CD14-positive monocyte (primary cell): ENCODE measurements around the gene FANCI. TPM values are rescaled to one million over a fixed set of nuclear protein-coding genes. Genes with fewer than 3 reads are reported as not detected.

Experiments
- DNase-seq, 3 donors: peaks; one replicate each; pipeline ENCODE4 v3.0.0-alpha.2; 2011 to 2022
- H2AFZ ChIP-seq: 2 replicates; pipeline ENCODE4 v1.6.0; 2012; ENCODE audit warnings: mild to moderate bottlenecking, low read depth, low read length, inconsistent platforms; ENCODE audit not compliant: insufficient read depth, poor library complexity, severe bottlenecking
- H3K27ac ChIP-seq, 2 donors: 1 replicate in 1 of 2; 2 replicates in 1 of 2; pipeline ENCODE4 v1.5.1; 2012 to 2013; ENCODE audit warnings: low read length in 2 of 2, control low read depth in 1 of 2, inconsistent platforms in 1 of 2, low read depth in 1 of 2, mild to moderate bottlenecking in 1 of 2
- H3K27me3 ChIP-seq, 2 donors: one replicate each; pipeline versions ENCODE4 v1.6.0 to v1.6.1; 2011 to 2013; ENCODE audit warnings: low read length in 2 of 2; ENCODE audit not compliant: control insufficient read depth in 2 of 2, insufficient read depth in 2 of 2
- H3K36me3 ChIP-seq, 2 donors: replicated peaks in 1 of 2; 1 replicate in 1 of 2; 2 replicates in 1 of 2; pipeline versions ENCODE4 v1.5.1 to v1.6.1; 2012 to 2013; ENCODE audit warnings: low read length in 2 of 2, control low read depth in 1 of 2, inconsistent platforms in 1 of 2, mild to moderate bottlenecking in 1 of 2; ENCODE audit not compliant: insufficient read depth in 2 of 2, control insufficient read depth in 1 of 2
- H3K4me1 ChIP-seq, 2 donors: 1 replicate in 1 of 2; 2 replicates in 1 of 2; pipeline versions ENCODE4 v1.5.1 to v1.6.1; 2012 to 2013; ENCODE audit warnings: low read length in 2 of 2, control low read depth in 1 of 2, inconsistent platforms in 1 of 2, mild to moderate bottlenecking in 1 of 2, moderate library complexity in 1 of 2; ENCODE audit not compliant: insufficient read depth in 2 of 2, control insufficient read depth in 1 of 2
- H3K4me2 ChIP-seq: replicated peaks from 2 replicates; pipeline ENCODE3; 2012; ENCODE audit warnings: low read length, moderate library complexity, mild to moderate bottlenecking; ENCODE audit not compliant: poor library complexity, severe bottlenecking; ENCODE audit errors: extremely low read depth
- H3K4me3 ChIP-seq, 3 experiments: fragments of 200-600 bp in 1 of 3; sonication (generic) in 1 of 3; replicated peaks in 1 of 3; 1 replicate in 2 of 3; 2 replicates in 1 of 3; pipeline ENCODE4 v1.5.1; 2011 to 2013; ENCODE audit warnings: low read length in 3 of 3, mild to moderate bottlenecking in 3 of 3, control low read depth in 2 of 3, low read depth in 2 of 3, inconsistent platforms in 1 of 3, moderate library complexity in 1 of 3
- H3K79me2 ChIP-seq: 2 replicates; pipeline ENCODE4 v1.6.0; 2012; ENCODE audit warnings: mild to moderate bottlenecking, control low read depth, inconsistent platforms, low read length, moderate library complexity; ENCODE audit not compliant: insufficient read depth
- H3K9ac ChIP-seq: 2 replicates; pipeline ENCODE4 v1.6.0; 2017; ENCODE audit warnings: low read length, mild to moderate bottlenecking; ENCODE audit not compliant: insufficient read depth, poor library complexity, severe bottlenecking
- H3K9me3 ChIP-seq, 2 donors: replicated peaks in 1 of 2; 1 replicate in 1 of 2; 2 replicates in 1 of 2; pipeline versions ENCODE4 v1.5.1 to v1.6.1; 2012 to 2013; ENCODE audit warnings: low read length in 2 of 2, control low read depth in 1 of 2; ENCODE audit not compliant: control insufficient read depth in 1 of 2, insufficient read depth in 1 of 2
- H4K20me1 ChIP-seq: 2 replicates; pipeline ENCODE4 v1.6.0; 2012; ENCODE audit warnings: mild to moderate bottlenecking, low read length, control low read depth, moderate library complexity; ENCODE audit not compliant: insufficient read depth
- H3K27ac Mint-ChIP-seq, 7 donors: one replicate each; pipeline ENCODE4 v1.8.0; 2020; ENCODE audit warnings: mild to moderate bottlenecking in 7 of 7, mixed read lengths in 7 of 7, moderate library complexity in 6 of 7, inconsistent platforms in 2 of 7
- H3K27me3 Mint-ChIP-seq, 3 donors: one replicate each; pipeline ENCODE4 v1.8.0; 2021 to 2022; ENCODE audit warnings: low read depth in 3 of 3, mild to moderate bottlenecking in 3 of 3, mixed read lengths in 3 of 3, moderate library complexity in 3 of 3, inconsistent platforms in 1 of 3
- H3K36me3 Mint-ChIP-seq, 2 donors: one replicate each; pipeline ENCODE4 v1.8.0; 2020; ENCODE audit warnings: mixed read lengths in 2 of 2, inconsistent platforms in 1 of 2, mild to moderate bottlenecking in 1 of 2
- H3K4me1 Mint-ChIP-seq: one replicate; pipeline ENCODE4 v1.8.0; 2020; ENCODE audit warnings: mild to moderate bottlenecking, mixed read lengths
- H3K4me3 Mint-ChIP-seq, 2 donors: one replicate each; pipeline ENCODE4 v1.8.0; 2020; ENCODE audit warnings: mild to moderate bottlenecking in 2 of 2, mixed read lengths in 2 of 2, moderate library complexity in 1 of 2
- H3K9me3 Mint-ChIP-seq, 7 donors: one replicate each; pipeline ENCODE4 v1.8.0; 2020 to 2022; ENCODE audit warnings: mixed read lengths in 7 of 7, mild to moderate bottlenecking in 6 of 7, moderate library complexity in 6 of 7, inconsistent platforms in 2 of 7
- WGBS: methylation state at CpG from one replicate; pipeline ENCODE4 v1.1.5; 2013; ENCODE audit warnings: missing lambda C conversion rate; ENCODE audit not compliant: insufficient coverage; 5-methylcytosine and 5-hydroxymethylcytosine counted together
- intact Hi-C, 2 donors: fragments of 100-400 bp; cut with micrococcal nuclease; formaldehyde crosslinking; loops; one replicate each; pipeline versions ENCODE4 v1.15.0 to v1.15.1; 2023
- polyA plus RNA-seq, 3 donors: library from polyadenylated mRNA; depleted of rRNA in 1 of 3; unstranded in 2 of 3; stranded (reverse) in 1 of 3; fragments of 300-500 nt in 2 of 3; fragments of >200 nt in 1 of 3; fragmentation: Illumina TruSeq in 2 of 3; gene quantifications; 1 replicate in 2 of 3; 2 replicates in 1 of 3; pipeline ENCODE4 v1.2.3, GENCODE V29; 2012 to 2021
- TF ChIP-seq, protein P1 (sequence below): fragments of 200-600 bp; IDR thresholded peaks from one replicate; pipeline ENCODE4 v1.8.0; 2022; ENCODE audit warnings: antibody characterized with exemption, mild to moderate bottlenecking

FANCI gene
- polyA plus RNA-seq, 3 donors: 1.4 to 2.6 (median 1.5) TPM

- 98% methylated on average over 6 of the region's 8 CpGs for WGBS
- Histone ChIP-seq H3K79me2 (no peaks in the 10 kb centered on the region), H3K4me1 (no peaks in the 10 kb centered on the region), H3K4me3 (no peak overlapping the region), H3K9ac (no peak overlapping the region), H2AFZ (no peak overlapping the region), H4K20me1 (no peaks in the 10 kb centered on the region), H3K27me3 (no peaks in the 10 kb centered on the region), H3K27ac (no peak overlapping the region), H3K9me3 (no peaks in the 10 kb centered on the region), H3K4me2 (no peak overlapping the region), H3K36me3 (peaks cover 91 to 100% of the 10 kb centered on the region in 2 donors)
- TF ChIP-seq, protein P1, sequence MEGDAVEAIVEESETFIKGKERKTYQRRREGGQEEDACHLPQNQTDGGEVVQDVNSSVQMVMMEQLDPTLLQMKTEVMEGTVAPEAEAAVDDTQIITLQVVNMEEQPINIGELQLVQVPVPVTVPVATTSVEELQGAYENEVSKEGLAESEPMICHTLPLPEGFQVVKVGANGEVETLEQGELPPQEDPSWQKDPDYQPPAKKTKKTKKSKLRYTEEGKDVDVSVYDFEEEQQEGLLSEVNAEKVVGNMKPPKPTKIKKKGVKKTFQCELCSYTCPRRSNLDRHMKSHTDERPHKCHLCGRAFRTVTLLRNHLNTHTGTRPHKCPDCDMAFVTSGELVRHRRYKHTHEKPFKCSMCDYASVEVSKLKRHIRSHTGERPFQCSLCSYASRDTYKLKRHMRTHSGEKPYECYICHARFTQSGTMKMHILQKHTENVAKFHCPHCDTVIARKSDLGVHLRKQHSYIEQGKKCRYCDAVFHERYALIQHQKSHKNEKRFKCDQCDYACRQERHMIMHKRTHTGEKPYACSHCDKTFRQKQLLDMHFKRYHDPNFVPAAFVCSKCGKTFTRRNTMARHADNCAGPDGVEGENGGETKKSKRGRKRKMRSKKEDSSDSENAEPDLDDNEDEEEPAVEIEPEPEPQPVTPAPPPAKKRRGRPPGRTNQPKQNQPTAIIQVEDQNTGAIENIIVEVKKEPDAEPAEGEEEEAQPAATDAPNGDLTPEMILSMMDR: no peak
- H3K27me3 Mint-ChIP-seq: no peaks in the 10 kb centered on the region
- no peaks in the 10 kb centered on the region for H3K4me1 Mint-ChIP-seq
- no peaks in the 10 kb centered on the region for H3K9me3 Mint-ChIP-seq
- H3K36me3 Mint-ChIP-seq: peaks cover 89 to 99% of the 10 kb centered on the region in 2 donors
- intact Hi-C loops: no loop called here
- H3K4me3 Mint-ChIP-seq: no peak overlapping the region
- peak overlapping the region in 2 of 7 donors; percentile 36 to 70 for H3K27ac Mint-ChIP-seq
- no peak for DNase-seq
These were observed 47.9 kb upstream of the FANCI start for GRCh38 chr15:89195836-89196235.

GRCh38 chr15:89196241-89196640 is 47.5 kb upstream of the FANCI start:
- Histone ChIP-seq H3K36me3 (peaks cover 88 to 100% of the 10 kb centered on the region in 2 donors), H3K27ac (no peak overlapping the region), H3K4me3 (no peak overlapping the region), H4K20me1 (no peaks in the 10 kb centered on the region), H3K4me1 (no peaks in the 10 kb centered on the region), H3K9ac (no peak overlapping the region), H3K79me2 (no peaks in the 10 kb centered on the region), H3K4me2 (no peak overlapping the region), H3K9me3 (no peaks in the 10 kb centered on the region), H2AFZ (no peak overlapping the region), H3K27me3 (no peaks in the 10 kb centered on the region)
- H3K4me3 Mint-ChIP-seq: no peak overlapping the region
- no peaks in the 10 kb centered on the region for H3K27me3 Mint-ChIP-seq
- peaks cover 89 to 99% of the 10 kb centered on the region in 2 donors for H3K36me3 Mint-ChIP-seq
- no peaks in the 10 kb centered on the region for H3K9me3 Mint-ChIP-seq
- H3K27ac Mint-ChIP-seq: no peak overlapping the region
- TF ChIP-seq, protein P1: no peak
- no peak for DNase-seq
- intact Hi-C loops: no loop called here
- no peaks in the 10 kb centered on the region for H3K4me1 Mint-ChIP-seq
- WGBS: 100% methylated on average over 2 of the region's 6 CpGs
